22Rv1 (cell line): ENCODE measurements around the gene GJB2.

ENCODE experiments used
- H3K27ac ChIP-seq: fragments of 450-650 bp; 2 replicates; pipeline ENCODE4 v1.5.1; 2017
- CTCF ChIP-seq: fragments of 450-650 bp; IDR thresholded peaks from 2 replicates; pipeline ENCODE4 v1.5.1; 2017; ENCODE audit warnings: mild to moderate bottlenecking
- ZFX ChIP-seq: fragments of 450-650 bp; IDR thresholded peaks from 2 replicates; pipeline ENCODE4 v1.6.1; 2017; ENCODE audit warnings: antibody characterized with exemption, borderline replicate concordance

The GJB2 gene

GRCh38 chr13:20206698-20207235, 14.0 kb upstream of the GJB2 start:
- H3K27ac ChIP-seq: no peak overlapping the region
- no peak for TF ChIP-seq ZFX
- TF ChIP-seq CTCF: no peak

- H3K27ac ChIP-seq: no peak overlapping the region
- TF ChIP-seq CTCF: no peak
Observed at GRCh38 chr13:20206065-20206697, 13.4 kb upstream of the GJB2 start.

- TF ChIP-seq CTCF (no peak), ZFX (no peak)
- H3K27ac ChIP-seq: no peak overlapping the region
Observed at GRCh38 chr13:20198781-20199180, 6.0 kb upstream of the GJB2 start.

GRCh38 chr13:20197361-20197834, 4.7 kb upstream of the GJB2 start:
- TF ChIP-seq CTCF: peak; percentile 90
- TF ChIP-seq ZFX: no peak
- H3K27ac ChIP-seq: no peak overlapping the region

GRCh38 chr13:20195801-20196200, 3.1 kb upstream of the GJB2 start:
- H3K27ac ChIP-seq: no peak overlapping the region
- no peak for TF ChIP-seq ZFX
- no peak for TF ChIP-seq CTCF

GRCh38 chr13:20193907-20194631, 1.3 kb upstream of the GJB2 start:
- H3K27ac ChIP-seq: no peak overlapping the region
- no peak for TF ChIP-seq ZFX
- TF ChIP-seq CTCF: no peak
